ENCODE results near the gene EGFL8. TPM values are rescaled to one million over a fixed set of nuclear protein-coding genes. Genes with fewer than 3 reads are reported as not detected.

EGFL8 gene
- total RNA-seq, 1 donor from 2014 or later, result 15.4 TPM

DNA sequence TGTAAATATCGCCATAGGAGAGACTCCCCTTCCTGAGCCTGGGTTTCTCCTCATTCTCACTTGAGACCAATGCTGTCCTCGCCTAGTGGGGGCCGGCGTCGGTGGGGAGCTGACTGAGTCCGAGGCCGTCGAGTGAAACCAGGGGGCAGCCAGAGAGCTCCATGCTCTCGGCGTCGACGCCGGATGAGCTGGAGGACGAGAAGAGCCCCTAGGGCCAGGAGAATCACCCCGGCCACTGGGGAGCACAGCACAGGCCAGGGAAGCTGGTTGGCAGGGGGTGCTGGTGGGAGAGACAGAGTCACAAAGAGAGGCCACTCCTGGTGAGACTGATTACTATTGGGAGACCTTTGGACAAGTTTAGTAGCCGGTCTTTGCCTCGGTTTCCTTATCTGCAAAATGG lies 34.5 kb downstream of the EGFL8 start:
- H3K27me3 Mint-ChIP-seq (ENCODE audit: low read depth), result no peaks in the 10 kb centered on the region
- H3K4me3 Mint-ChIP-seq (ENCODE audit: unreplicated experiment), result no peak overlapping the region
- H3K27ac Mint-ChIP-seq (ENCODE audit: unreplicated experiment), result no peak overlapping the region
- H3K36me3 Mint-ChIP-seq (ENCODE audit: low read depth), result no peaks in the 10 kb centered on the region
- TF ChIP-seq, protein P1, sequence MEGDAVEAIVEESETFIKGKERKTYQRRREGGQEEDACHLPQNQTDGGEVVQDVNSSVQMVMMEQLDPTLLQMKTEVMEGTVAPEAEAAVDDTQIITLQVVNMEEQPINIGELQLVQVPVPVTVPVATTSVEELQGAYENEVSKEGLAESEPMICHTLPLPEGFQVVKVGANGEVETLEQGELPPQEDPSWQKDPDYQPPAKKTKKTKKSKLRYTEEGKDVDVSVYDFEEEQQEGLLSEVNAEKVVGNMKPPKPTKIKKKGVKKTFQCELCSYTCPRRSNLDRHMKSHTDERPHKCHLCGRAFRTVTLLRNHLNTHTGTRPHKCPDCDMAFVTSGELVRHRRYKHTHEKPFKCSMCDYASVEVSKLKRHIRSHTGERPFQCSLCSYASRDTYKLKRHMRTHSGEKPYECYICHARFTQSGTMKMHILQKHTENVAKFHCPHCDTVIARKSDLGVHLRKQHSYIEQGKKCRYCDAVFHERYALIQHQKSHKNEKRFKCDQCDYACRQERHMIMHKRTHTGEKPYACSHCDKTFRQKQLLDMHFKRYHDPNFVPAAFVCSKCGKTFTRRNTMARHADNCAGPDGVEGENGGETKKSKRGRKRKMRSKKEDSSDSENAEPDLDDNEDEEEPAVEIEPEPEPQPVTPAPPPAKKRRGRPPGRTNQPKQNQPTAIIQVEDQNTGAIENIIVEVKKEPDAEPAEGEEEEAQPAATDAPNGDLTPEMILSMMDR (IDR thresholded peaks at IDR 0.05), result no peak
- no peak for DNase-seq (ENCODE audit: low spot score)
- no peaks in the 10 kb centered on the region for H3K9me3 Mint-ChIP-seq (ENCODE audit: low read depth)
- H3K4me1 Mint-ChIP-seq (ENCODE audit: low read depth), result peaks cover 27% of the 10 kb centered on the region

DNA sequence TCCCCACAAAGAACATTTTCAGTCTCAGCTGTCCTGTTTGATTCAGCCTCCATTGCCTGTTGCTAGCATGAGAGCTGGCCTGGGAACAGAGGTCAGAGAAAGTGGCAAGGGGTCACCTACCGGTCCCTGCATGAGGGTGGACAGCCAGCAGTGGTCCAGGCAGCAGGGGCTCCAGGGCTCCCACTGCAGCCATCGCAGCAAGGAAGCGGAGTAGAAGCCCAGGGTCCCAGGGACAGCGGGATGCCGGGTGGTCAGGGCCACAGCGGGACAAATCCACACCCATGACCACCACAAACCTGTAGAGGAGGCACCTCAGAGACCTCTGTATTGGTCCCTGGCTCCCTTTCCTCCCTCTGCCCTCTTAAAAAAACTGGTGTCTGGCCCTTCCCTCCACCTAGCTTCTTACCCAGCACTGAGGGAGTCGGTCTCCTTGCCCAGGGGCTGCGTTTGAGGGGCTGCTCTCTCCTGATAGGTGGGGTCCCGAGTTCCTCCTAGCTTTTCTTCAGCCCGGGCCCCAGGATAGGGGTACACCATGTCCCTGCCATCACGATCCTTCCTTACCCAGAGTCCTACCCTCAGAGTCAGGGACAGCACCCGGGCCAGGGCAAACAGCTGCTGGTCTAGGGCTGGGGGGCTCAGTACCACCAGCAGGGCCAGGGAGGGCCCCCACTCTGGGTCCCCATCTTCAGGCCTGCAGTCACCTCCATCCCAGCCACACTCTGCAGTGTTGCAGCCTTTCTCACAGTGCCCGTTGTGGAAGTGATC lies 36.5 kb downstream of the EGFL8 start:
- no peak overlapping the region for H3K27ac Mint-ChIP-seq (ENCODE audit: unreplicated experiment)
- no peak for DNase-seq (ENCODE audit: low spot score)
- peaks cover 17% of the 10 kb centered on the region for H3K4me1 Mint-ChIP-seq (ENCODE audit: low read depth)
- no peaks in the 10 kb centered on the region for H3K36me3 Mint-ChIP-seq (ENCODE audit: low read depth)
- H3K9me3 Mint-ChIP-seq (ENCODE audit: low read depth), result no peaks in the 10 kb centered on the region
- H3K4me3 Mint-ChIP-seq (ENCODE audit: unreplicated experiment), result no peak overlapping the region
- TF ChIP-seq, protein P1 (IDR thresholded peaks at IDR 0.05), result no peak
- peaks cover 6% of the 10 kb centered on the region for H3K27me3 Mint-ChIP-seq (ENCODE audit: low read depth)

DNA sequence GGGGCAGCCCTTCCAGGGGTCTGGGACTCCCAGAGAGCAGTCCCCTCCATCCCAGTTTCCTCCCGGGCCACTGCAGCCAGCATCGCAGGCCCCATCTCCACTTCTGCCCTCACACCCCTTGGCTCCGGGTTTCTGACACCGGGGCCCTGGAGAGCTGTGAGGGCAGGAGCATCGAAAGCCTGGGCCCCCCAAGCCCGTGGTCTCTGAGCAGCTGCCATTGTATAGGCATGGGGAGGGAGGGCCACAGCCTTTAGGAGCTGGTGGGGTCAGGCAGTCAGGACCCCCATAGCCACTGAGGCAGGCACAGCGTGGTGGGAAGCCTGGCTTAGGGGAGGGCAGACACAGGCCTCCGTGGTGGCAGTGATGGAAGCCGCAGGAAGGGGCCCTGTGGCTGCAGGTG lies 37.8 kb downstream of the EGFL8 start:
- TF ChIP-seq, protein P1 (IDR thresholded peaks at IDR 0.05), result no peak
- Mint-ChIP-seq H3K4me3 (ENCODE audit: unreplicated experiment) (no peak overlapping the region), H3K36me3 (ENCODE audit: low read depth) (no peaks in the 10 kb centered on the region), H3K27me3 (ENCODE audit: low read depth) (peaks cover 6% of the 10 kb centered on the region), H3K4me1 (ENCODE audit: low read depth) (peaks cover 7% of the 10 kb centered on the region), H3K9me3 (ENCODE audit: low read depth) (peaks cover 6% of the 10 kb centered on the region), H3K27ac (ENCODE audit: unreplicated experiment) (no peak overlapping the region)
- DNase-seq (ENCODE audit: low spot score), result no peak

DNA sequence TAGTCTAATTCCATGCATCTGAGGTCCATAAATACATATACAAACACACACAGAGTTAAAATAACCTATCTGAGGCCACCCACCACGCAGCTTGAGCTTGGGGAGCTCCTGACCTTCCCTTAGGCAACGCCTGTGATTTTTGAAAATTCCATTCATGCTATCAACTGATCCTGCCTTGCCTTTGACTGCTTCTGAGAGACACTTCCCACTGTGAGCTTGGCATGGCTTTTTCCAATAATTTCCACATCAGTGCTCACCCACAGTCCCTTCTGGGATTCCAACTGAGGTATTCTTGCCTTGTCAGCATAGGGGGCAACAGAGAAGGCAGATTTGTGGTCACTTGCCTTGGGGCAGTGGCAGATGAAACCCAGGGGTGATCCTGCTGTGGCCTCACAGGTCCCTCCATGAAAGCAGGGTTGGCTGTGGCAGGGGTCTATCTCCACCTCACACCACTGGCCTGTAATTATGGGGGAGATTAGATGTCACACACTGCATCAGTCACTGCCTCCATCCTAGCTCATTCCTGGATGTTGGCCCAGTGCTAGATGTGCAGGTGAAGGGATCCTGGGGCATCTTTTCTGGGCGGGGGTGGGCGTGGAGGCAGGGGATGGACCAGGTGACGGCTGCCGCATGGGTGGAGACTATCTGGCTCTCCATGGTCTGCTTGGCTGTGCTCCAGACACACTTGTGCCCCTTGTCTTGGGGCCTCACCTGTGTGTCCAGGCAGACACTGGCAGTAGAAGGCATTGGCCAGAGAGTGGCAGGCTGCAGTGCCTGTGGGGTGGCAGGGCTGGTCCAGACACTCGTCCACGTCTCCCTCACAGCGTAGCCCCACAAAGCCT lies 39.3 kb downstream of the EGFL8 start:
- Mint-ChIP-seq H3K36me3 (ENCODE audit: low read depth) (no peaks in the 10 kb centered on the region), H3K27ac (ENCODE audit: unreplicated experiment) (no peak overlapping the region), H3K27me3 (ENCODE audit: low read depth) (peaks cover 11% of the 10 kb centered on the region), H3K4me1 (ENCODE audit: low read depth) (peaks cover 7% of the 10 kb centered on the region), H3K9me3 (ENCODE audit: low read depth) (peaks cover 6% of the 10 kb centered on the region), H3K4me3 (ENCODE audit: unreplicated experiment) (no peak overlapping the region)
- TF ChIP-seq, protein P1 (IDR thresholded peaks at IDR 0.05), result no peak
- DNase-seq (ENCODE audit: low spot score), result no peak

DNA sequence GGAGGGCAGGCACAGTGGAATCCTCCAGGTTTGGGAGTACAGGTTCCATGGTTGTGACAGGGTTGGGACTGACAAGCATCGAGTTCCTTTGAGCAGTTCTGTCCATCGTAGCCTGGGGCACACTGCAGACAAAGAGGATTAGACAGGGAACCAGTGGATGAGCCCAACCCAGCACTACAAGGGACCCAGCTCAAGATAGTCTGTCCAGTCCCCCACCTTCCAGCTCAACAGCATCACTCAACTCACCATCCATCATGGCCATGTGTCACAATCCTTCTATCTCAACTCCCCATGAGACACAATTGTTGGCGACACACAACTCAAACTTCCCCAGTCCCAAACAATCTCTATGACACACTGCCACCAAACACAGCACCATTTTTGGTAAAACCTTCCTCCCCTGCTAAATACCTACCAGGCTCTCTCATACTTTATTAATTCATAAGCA lies 39.9 kb downstream of the EGFL8 start:
- no peak for DNase-seq (ENCODE audit: low spot score)
- H3K36me3 Mint-ChIP-seq (ENCODE audit: low read depth), result no peaks in the 10 kb centered on the region
- no peak overlapping the region for H3K27ac Mint-ChIP-seq (ENCODE audit: unreplicated experiment)
- peaks cover 7% of the 10 kb centered on the region for H3K4me1 Mint-ChIP-seq (ENCODE audit: low read depth)
- no peak overlapping the region for H3K4me3 Mint-ChIP-seq (ENCODE audit: unreplicated experiment)
- H3K27me3 Mint-ChIP-seq (ENCODE audit: low read depth), result peaks cover 14% of the 10 kb centered on the region
- TF ChIP-seq, protein P1 (IDR thresholded peaks at IDR 0.05), result no peak
- H3K9me3 Mint-ChIP-seq (ENCODE audit: low read depth), result peaks cover 6% of the 10 kb centered on the region
